ENCODE data around the gene ADRA2A.

ADRA2A gene

DNA sequence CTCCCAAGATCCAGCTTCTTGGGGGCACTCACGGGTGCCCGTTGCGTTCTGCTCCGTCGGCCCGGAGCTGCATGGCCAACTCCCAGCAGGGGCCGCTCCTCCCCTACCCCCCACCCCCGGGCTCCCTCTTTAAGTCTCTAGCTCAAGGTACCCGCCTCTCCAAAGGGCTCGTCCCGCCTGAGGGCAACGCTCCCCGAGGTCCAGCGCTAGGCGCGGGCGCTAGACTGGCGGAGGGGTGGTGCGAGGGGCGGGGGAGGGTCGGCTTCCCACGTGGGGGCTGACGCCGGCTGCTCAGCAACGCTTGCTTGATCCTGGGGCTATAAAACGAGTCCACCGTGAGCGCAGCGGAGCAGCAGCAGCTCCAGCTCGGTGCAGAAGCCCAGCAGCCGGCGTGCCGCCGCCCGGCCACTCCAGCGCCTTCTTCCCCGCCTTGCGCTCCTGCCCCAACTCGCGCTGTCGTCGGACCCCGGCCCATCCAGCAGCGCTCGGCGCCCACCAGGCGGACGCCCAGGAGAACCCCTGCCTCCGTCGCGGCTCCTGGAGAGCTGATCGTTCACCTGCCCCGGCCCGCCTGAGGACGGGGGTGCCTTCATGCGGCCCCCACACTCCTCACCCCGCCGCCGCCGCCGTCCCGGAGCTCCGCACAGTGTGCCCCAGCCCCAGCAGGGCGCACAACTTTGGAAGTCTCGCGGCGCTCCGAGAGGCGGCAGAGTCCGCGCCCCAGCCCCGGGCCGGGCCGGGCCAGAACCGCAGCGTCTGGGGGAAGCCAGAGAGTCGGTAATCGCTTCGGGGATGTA lies at the start of gene ADRA2A:
Gene ADRA2A (plus strand): TSS at position 348 of the 797 bp plus-strand sequence. CDS start 968 bp downstream, outside the sequence.
- DNase-seq (ENCODE audit: low read depth), result no peak

DNA sequence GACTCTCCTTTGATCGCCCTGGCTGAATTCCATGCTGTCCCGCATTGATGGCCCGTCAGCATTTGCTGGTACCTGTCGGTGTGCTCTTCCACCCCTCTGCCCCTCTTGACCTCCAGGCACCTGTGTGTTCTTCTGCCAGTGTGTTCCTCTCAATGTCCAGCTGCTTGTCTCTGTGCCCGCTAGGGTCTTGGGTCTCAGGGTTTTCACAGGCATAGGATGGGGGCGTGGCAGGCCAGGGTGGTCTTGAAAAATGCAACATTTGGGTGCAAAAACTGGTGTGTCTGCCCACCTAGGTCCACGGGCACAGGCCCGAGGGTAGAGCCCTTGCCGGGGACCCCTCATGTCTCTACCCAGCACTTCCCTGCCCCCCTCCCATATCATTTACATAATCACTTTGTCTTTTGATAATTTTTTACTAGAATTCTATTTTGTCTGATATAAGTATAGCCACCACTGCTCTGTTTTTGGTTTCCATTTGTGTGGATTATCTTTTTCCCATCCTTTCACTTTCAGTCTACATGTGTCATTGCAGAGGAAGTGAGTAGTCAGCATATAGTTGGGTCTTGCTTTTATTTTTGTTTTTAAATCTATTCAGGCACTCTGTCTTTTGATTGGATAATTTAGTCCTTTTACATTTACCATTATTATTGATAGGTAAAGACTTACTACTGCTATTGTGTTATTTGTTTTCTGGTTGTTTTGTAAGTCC lies 46.6 kb upstream of the ADRA2A start:
- no peak for DNase-seq (ENCODE audit: low read depth)

DNA sequence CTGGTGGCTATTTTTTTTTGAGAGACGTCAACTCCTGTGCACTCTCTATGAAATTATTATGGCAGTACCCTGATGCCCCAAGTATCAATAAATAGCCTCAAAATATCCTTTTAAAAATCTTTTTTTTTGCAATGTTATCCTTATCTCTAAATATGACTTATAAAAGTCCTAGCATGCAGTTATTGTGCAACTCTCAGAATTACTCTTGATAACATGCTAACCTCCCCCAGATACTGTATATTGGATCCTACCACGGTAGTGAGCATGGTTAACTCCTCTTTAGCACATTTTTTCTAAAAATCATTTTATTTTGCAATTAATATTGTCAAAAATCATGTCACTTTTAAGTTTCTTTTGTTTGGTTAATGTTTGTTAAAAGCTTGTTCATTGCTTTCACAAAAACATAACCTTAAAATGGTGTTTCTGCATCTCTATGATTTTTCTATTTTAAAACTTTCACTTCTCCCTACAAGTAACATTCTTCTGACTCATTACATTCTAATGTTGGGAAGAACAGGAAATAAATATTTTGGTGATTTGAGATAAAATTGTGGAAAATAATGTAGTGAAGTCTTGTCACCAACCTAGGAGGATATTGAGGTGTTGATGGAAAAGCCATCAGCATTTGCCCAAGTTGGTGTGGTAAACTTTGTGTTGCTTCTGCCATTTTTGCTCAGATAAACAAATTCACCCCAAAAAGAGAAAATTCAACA lies 42.1 kb upstream of the ADRA2A start:
- DNase-seq (ENCODE audit: low read depth), result no peak

DNA sequence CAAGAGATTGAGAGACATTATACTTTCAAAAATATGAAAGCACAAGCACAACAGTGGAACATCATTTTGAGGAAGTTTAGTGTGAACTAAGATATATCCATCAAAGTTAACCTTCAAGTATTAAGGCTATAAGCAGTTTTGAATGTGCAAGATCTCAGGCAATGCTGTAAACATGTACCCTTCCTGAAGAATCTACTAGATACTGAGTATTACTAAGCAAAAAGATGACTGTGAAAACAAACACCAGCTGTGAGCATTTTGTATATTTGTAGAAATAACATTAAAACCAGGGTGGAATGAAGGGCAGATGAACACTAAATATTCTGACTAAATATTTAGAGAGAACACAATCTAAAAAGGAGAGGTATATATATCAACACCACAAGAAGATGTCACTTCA lies 41.3 kb upstream of the ADRA2A start:
- DNase-seq (ENCODE audit: low read depth), result no peak

DNA sequence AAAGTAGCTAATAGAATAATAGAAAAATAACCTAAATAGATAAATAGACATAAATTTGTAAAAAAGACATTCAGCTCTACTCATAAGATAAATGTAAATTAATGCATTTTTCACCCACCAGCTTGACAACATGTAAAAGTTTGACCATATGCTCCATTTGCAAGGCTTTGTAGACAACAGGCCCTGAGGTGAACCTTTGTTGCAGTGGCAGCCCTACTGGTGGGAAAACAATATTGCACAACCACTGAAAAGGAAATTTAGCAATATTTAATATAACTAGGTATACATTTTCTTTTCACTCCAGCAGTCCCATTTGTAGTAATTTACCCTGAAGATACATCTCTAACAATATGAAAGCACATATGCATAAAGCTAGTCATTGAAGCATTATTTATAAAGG lies 39.0 kb upstream of the ADRA2A start:
- no peak for DNase-seq (ENCODE audit: low read depth)

DNA sequence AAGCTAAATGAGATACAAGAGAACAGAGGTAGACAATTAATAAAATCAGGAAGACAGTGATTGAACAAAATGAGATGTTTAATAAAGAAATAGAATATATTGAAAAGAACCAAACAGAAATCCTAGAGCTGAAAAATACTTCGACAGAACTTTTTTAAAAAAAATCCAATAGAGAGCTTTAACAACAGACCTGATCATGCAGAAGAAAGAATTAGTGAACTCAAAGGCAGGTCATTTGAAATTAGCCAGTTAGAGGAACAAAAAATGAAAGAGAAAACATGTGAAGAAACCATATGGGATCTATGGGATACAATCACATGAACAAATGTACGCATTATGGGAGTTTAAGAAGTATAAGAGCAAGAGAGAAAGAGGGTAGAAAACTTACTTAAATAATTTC lies 37.3 kb upstream of the ADRA2A start:
- DNase-seq (ENCODE audit: low read depth), result no peak

DNA sequence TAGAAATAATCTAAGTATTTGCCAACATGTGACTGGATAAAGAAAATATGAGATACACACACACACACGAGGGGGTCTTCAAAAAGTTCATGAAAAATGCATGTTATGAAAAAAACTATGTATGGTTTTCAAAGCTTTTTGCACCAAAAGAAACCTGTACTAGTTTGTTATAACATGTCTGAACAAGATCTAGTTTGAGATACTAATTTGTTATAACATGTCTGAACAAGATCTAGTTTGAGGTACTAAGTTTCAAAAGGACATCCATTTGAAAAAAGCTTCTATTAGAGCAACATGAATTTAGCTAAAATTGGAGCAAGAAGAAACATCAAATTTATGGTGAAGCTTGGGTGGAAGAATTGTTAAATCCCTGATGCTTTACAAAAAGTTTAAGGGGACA lies 19.8 kb upstream of the ADRA2A start:
- no peak for DNase-seq (ENCODE audit: low read depth)

DNA sequence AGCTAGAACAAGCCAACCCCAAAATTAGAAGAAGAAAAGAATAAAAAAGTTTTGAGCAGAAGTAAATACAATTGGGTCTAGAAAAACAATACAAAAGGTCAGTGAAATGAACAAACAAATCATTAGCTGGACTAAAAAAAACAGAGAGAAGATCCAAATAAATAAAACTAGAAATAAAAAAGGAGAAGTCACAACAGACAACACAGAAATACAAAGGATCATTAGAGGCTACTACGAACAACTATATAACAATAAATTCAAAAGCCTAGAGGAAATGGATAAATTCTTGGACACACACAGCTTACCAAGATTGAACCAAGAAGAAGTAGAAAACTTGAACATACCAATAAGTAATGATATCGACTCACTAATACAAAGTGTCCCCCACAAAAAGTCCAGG lies 13.4 kb upstream of the ADRA2A start:
- no peak for DNase-seq (ENCODE audit: low read depth)

DNA sequence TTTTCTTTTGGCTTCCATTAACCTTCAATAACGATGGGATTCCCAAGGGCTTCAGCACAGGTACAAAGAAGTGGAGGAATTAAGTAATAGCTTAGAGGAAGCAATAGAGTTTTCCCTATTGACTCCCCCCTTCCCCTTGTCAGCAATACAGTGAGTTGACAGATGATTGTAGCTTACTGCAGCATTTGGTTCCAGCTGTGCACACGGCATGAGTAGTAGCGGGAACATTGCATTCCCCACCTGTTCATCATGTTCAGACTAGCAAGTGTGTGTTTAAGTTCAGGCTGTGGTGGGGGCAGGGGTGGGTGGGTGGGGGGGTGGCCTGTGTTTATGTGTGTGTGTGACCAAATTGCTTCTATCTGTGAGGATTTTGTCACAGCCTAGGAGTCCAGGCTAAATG lies 4.6 kb upstream of the ADRA2A start:
- DNase-seq (ENCODE audit: low read depth), result no peak

DNA sequence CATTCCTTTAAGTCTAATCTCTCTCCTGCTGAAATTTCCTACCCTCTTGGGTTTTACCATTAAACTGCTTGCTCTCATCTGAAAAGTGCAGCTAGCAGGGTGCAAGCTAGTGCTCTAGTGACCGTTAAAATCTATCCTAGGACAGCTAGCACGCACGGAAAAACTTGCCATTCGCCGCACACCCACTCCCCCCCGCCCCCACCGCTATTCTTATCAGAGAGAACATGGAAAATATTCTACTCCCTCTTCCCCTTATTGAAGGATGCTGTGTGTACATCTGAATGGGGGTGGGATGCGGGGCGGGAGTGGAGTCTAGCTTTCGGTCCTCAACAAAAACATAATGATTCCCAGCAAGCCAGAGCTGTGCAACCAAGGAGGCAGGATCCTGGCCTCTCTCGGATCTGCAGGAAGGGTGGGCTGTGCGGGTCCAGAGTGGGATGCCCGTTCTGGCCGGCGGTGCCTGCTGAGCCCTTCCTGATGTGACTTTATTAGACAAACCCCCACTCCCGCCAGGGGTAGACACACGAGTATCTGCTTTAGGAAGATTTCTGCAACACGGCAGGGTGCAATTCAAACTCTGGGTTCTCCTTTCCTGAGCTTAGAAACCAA lies 1.1 kb upstream of the ADRA2A start:
- no peak for DNase-seq (ENCODE audit: low read depth)

DNA sequence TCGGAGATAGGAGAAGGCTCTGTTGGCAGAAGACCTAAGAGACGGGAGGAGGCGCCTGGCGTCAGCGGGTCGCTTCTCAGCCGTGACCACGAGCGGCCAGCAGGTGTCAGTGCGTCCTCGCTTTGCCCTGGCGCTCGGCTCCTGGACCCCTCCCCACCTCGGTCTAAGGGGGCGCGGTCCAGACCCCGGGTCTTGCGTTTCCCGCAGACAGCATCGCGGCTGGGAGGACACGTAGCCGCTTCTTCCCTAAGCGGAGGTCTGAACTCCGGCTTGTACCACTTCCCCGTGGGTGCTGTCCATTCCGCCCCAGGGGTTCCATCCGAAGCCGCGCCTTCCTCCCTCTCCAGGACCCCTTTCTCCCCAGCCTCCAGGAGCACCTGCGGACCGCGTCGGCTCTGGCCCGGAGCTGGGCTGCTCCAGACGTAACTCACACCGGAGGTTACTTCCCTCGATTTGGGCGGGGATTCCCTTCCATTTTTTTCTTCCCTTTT lies 593 bp upstream of the ADRA2A start:
- peak; percentile 20 for DNase-seq (ENCODE audit: low read depth)

DNA sequence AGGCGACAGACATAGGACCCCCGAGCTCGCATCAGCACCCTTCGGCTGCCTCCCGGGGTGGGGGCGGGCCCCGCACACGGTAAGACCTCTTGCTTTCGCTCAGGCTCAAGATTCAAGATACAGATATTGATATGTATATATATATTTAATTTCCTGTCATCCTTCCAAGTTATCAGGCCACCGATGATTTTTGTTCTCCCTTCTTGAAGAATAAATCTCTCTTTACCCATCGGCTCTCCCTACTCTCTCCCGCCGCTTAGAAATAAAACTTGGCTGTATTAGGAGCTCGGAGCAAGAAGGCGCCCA lies 603 bp downstream of the ADRA2A start:
- DNase-seq (ENCODE audit: low read depth), result no peak

DNA sequence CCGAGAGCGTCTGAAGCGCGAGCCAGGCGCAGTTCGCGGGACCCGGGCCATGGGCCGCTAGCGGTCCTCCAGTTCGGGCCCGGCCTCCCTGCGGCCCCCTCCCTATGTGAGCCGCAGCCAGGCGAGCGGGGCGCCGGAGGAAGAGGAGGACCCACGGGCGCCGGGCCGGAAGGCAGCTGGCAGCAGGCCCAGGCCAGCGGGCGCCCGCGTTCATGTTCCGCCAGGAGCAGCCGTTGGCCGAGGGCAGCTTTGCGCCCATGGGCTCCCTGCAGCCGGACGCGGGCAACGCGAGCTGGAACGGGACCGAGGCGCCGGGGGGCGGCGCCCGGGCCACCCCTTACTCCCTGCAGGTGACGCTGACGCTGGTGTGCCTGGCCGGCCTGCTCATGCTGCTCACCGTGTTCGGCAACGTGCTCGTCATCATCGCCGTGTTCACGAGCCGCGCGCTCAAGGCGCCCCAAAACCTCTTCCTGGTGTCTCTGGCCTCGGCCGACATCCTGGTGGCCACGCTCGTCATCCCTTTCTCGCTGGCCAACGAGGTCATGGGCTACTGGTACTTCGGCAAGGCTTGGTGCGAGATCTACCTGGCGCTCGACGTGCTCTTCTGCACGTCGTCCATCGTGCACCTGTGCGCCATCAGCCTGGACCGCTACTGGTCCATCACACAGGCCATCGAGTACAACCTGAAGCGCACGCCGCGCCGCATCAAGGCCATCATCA lies 1.1 kb downstream of the ADRA2A start:
- DNase-seq (ENCODE audit: low read depth), result no peak

DNA sequence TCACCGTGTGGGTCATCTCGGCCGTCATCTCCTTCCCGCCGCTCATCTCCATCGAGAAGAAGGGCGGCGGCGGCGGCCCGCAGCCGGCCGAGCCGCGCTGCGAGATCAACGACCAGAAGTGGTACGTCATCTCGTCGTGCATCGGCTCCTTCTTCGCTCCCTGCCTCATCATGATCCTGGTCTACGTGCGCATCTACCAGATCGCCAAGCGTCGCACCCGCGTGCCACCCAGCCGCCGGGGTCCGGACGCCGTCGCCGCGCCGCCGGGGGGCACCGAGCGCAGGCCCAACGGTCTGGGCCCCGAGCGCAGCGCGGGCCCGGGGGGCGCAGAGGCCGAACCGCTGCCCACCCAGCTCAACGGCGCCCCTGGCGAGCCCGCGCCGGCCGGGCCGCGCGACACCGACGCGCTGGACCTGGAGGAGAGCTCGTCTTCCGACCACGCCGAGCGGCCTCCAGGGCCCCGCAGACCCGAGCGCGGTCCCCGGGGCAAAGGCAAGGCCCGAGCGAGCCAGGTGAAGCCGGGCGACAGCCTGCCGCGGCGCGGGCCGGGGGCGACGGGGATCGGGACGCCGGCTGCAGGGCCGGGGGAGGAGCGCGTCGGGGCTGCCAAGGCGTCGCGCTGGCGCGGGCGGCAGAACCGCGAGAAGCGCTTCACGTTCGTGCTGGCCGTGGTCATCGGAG lies 1.8 kb downstream of the ADRA2A start:
- no peak for DNase-seq (ENCODE audit: low read depth)

DNA sequence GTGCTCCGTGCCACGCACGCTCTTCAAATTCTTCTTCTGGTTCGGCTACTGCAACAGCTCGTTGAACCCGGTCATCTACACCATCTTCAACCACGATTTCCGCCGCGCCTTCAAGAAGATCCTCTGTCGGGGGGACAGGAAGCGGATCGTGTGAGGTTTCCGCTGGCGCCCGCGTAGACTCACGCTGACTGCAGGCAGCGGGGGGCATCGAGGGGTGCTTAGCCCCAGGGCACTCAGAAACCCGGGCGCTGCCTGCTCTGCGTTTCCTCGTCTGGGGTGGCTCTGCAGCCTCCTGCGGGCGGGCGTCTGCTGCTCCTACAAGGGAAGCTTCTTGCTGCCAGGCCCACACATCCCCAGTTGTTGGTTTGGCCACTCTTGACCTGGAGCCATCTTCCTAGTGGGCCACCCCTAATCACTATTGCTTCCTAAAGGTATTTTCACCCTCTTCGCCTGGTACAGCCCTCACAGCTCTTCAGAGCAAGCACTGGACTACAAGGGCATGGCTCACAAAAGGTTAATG lies 2.5 kb downstream of the ADRA2A start:
- DNase-seq (ENCODE audit: low read depth), result no peak

DNA sequence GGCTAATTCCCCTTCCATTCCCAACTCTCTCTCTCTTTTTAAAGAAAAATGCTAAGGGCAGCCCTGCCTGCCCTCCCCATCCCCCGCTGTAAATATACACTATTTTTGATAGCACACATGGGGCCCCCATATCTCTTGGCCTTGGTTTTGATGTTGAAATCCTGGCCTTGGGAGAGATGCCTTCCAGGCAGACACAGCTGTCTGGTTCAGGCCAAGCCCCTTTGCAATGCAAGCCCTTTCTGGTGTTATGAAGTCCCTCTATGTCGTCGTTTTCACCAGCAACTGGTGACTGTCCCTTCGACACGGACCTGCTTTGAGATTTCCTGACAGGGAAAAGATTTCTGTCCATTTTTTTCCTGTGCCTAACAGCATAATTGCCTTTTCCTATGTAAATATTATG lies 3.0 kb downstream of the ADRA2A start:
- no peak for DNase-seq (ENCODE audit: low read depth)

DNA sequence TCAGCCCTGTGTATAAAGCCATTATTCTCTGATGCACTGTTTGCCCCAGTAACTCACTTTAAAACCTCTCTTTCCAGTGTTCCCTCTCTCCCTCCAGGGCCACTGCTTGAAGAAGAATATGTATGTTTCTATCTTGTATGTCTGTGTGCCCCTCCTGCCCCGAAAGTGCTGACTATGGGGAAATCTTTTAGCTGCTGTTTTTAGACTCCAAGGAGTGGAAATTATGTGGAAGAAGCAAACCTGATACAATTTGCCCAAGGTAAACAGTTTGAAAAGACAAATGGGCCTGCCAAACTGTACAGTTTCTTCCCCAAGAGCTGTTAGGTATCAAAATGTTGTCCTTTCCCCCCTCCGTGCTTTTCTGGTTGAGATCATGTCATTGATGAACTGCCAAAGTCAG lies 3.4 kb downstream of the ADRA2A start:
- no peak for DNase-seq (ENCODE audit: low read depth)

DNA sequence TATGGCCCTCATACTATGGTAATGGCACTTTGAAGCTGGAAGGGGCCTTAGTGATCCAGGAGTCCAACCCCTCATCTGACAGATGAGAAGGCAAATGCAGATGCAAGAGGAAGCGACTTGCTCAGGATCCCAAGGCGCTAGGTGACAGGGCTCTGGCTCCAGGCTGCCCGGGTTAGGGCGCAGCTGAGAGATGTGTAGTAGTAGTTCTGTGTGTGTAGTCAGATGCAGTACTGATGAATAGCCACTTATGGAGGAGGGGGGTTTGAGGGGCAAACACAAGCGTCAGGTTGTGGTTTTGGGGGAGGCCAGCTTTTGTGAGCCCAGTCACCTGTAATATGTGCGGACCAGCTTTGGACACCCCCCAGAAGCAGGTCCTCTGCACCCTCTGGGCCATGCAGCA lies 4.8 kb downstream of the ADRA2A start:
- no peak for DNase-seq (ENCODE audit: low read depth)

DNA sequence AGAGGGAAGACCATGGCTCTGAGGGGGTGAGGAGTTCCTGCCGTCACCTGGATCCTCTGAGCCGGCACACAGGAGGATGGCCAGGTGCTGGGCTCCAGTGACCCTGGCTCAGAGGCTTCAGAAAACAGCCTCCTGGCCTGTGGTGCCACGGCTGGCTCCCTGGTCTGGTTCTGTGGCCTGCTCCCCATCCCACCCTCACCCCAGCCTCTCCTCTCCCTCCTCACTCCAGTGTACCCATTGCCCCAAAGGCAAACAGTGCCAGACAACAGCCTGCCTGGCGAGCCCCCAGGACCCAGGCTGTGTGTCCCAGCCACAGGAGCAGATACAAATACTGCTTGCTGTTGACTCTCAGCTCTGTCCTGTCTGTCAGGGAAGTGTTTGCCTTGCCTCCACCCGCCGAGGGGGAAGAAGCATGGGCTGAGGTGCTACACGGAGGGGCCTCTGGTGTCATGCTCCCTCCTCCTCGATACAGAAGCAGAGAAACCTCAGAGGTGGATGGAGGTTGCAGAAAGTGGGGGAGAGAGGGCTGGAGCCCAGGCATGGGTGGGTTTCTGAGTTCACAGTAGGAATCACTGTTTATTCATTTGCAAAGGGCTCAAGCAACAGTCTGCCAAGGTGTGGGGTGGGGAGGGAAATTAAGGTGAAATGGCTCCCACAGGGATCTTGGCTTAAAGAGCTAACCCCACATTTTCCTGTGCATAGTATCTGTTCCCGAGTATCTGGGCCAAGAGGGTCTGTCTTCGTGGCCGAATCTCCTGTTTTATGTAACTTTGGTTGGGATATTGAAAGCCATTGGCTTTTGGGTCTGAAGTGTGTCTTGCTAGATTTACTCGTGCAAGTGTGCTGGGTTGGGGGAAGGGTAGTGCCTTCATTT lies 5.5 kb downstream of the ADRA2A start:
- DNase-seq (ENCODE audit: low read depth), result no peak
